22Rv1 (cell line): ENCODE data around the gene IRAK2.
"Not testable (repeated sequence)": the region's sequence is repeated elsewhere in the genome, so short reads cannot be mapped to it uniquely, and the experiment has no call there.

Experiments
- H3K27ac ChIP-seq: fragments of 450-650 bp; 2 replicates; pipeline ENCODE4 v1.5.1; 2017
- CTCF ChIP-seq: fragments of 450-650 bp; IDR thresholded peaks from 2 replicates; pipeline ENCODE4 v1.5.1; 2017; ENCODE audit warnings: mild to moderate bottlenecking
- ZFX ChIP-seq: fragments of 450-650 bp; IDR thresholded peaks from 2 replicates; pipeline ENCODE4 v1.6.1; 2017; ENCODE audit warnings: antibody characterized with exemption, borderline replicate concordance

Gene IRAK2

GRCh38 chr3:10262027-10262426, 97.3 kb downstream of the IRAK2 start:
- no peak overlapping the region for H3K27ac ChIP-seq
- TF ChIP-seq ZFX (no peak), CTCF (no peak)

DNA sequence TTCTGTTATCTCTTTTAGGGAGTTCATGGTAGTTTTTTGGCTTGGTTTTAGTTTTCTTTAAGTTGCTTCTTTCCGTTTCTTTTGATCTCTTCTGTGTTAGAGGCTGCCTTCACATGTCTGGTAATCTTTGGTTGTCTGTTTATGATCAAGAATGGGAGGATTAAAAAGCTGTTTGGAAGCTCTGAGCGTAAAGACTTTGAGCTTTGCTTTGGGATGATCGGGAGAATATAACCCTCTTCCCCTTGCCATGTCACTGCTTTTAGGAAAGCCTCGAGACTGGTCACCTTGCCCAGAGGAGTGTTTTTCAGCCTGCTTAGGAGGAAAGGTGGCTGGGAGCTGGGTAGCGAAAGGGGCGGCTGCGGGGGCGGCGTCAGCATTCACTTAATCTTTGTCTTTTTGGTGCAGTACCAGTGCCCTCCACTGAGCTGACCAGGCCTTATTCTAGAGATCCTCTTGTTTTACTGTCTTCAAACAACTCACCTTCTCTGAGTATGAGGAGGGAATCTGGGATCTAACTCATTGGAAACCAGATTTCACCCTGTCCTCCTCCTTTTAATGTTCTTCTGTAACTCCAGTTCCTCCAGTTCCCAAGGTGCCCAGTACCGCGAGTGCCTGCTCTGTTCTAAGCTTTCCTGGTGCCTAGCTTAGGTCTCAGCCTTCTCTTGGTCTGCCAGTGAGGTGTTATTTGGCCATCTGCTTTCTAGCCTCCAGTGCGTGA, 99.1 kb downstream of the IRAK2 start:
- H3K27ac ChIP-seq = no peak overlapping the region
- no peak for TF ChIP-seq ZFX
- TF ChIP-seq CTCF = peak; percentile 45

DNA sequence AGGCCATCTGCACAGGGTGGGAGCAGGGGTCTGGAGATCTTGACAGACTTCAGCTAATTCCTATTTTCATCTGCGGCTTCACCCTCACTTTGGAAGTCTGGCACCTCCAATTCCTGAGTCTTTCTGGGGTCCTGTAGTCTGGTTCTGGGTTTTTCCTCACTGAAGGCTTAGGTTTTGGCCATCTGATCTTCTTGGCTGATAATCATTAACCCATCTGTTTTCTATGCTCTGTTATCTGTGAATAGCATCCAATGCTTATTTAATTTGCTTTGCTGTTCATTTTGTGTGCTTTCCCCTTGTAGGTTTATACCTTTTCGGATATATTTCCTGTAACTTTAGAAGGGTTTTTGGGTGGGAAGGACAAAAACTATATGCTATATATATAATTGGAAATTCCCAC, 101.1 kb downstream of the IRAK2 start:
- TF ChIP-seq ZFX (no peak), CTCF (no peak)

GRCh38 chr3:10266936-10267335, 102.2 kb downstream of the IRAK2 start:
- H3K27ac ChIP-seq = not testable (repeated sequence)

More for the DNA sequence above, 101.1 kb downstream of the IRAK2 start:
- no peak overlapping the region for H3K27ac ChIP-seq

- TF ChIP-seq ZFX (no peak), CTCF (no peak)
These were observed 103.4 kb downstream of the IRAK2 start for GRCh38 chr3:10268116-10268515.

GRCh38 chr3:10268930-10269329, 104.2 kb downstream of the IRAK2 start:
- TF ChIP-seq ZFX = no peak
- TF ChIP-seq CTCF = no peak
- no peak overlapping the region for H3K27ac ChIP-seq

More at GRCh38 chr3:10268116-10268515, 103.4 kb downstream of the IRAK2 start:
- no peak overlapping the region for H3K27ac ChIP-seq

DNA sequence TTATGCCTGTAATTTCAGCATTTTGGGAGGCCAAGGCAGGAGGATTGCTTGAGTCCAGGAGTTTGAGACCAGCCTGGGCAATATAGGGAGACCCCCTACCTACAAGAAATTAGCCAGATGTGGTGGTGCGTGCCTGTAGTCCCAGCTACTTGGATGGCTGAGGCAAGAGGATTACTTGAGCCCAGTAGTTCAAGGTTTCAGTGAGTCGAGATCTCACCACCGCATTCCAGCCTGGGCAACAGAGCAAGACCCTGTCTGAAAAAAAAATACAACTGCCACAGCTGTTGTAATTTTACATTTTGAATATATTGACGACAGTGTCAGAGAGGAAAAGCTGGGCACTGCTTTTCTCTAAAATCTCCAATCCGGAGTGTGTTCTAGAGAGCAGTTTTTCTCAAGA, 104.7 kb downstream of the IRAK2 start:
- no peak overlapping the region for H3K27ac ChIP-seq
- TF ChIP-seq ZFX (no peak), CTCF (no peak)

DNA sequence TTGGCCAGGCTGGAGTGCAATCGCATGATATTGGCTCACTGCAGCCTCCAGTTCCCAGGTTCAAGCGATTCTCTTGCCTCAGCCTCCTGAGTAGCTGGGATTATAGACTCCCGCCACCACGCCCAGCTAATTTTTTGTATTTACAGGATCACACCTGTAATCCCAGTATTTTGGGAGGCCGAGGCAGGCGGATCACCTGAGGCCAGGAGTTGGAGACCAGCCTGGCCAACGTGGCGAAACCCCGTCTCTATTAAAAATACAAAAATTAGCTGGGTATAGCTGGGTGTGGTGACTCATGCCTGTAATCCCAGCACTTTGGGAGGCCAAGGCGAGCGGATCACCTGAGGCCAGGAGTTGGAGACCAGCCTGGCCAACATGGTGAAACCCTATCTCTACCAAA, 107.8 kb downstream of the IRAK2 start:
- H3K27ac ChIP-seq = not testable (repeated sequence)
